HCT116 (cell line): ENCODE results near the gene NEK6. TPM values are rescaled to one million over a fixed set of nuclear protein-coding genes. Genes with fewer than 3 reads are reported as not detected.

Experiments used
- ATAC-seq: fragments of 200-7000 bp; cut with Tn5 transposase; 2 replicates; pipeline ENCODE4 v1.9.1; 2020; ENCODE audit warnings: mild to moderate bottlenecking, moderate library complexity
- BruUV-seq: library from RNA; stranded (reverse); fragments of 400-500 nt; replicated peaks from 2 replicates; lab custom pipeline; 2021; lab: Mats Ljungman, UMichigan
- CTCF ChIA-PET: fragments of 300-600 bp; sonication (Branson Sonifier 250); formaldehyde crosslinking; loops from one replicate; lab custom pipeline; 2021; ENCODE audit warnings: antibody characterized with exemption; lab: Charles Lee
- POLR2A ChIA-PET: fragments of 300-600, 350-600 bp; sonication (Branson Sonifier 250); formaldehyde crosslinking; loops from one replicate; lab custom pipeline; 2021; ENCODE audit warnings: antibody characterized with exemption; lab: Charles Lee
- RAD21 ChIA-PET, 2 experiments: fragments of 300-600 bp; sonication (Branson Sonifier 250); formaldehyde crosslinking; loops; one replicate each; lab custom pipeline; 2023; ENCODE audit warnings: low total read pairs in 2 of 2; ENCODE audit not compliant: uncharacterized antibody in 2 of 2, unreplicated experiment in 2 of 2, low non-redundant PET in 1 of 2; lab: Charles Lee
- DNase-seq: peaks from one replicate; pipeline ENCODE4 v3.0.0-alpha.2; 2010; ENCODE audit warnings: low read depth, low spot score
- H2AFZ ChIP-seq: fragments of 200-600 bp; shearing (Covaris generic), sonication (generic); 2 replicates; pipeline ENCODE4 v1.6.1; 2017; ENCODE audit warnings: low read depth, mixed run types, mixed read lengths, antibody characterized with exemption, low read length; ENCODE audit not compliant: poor library complexity, severe bottlenecking
- H3K27ac ChIP-seq: 2 replicates; pipeline ENCODE4 v1.5.1; 2012; ENCODE audit warnings: low read depth, low read length
- H3K27me3 ChIP-seq: fragments of 200-600 bp; sonication (generic); 2 replicates; pipeline ENCODE4 v1.6.1; 2016; ENCODE audit warnings: mixed run types, low read length, mixed read lengths; ENCODE audit not compliant: insufficient read depth
- H3K36me3 ChIP-seq, 2 experiments: fragments of 200-500 bp in 1 of 2; fragments of 200-600 bp in 1 of 2; sonication (Bioruptor generic) in 1 of 2; sonication (generic) in 1 of 2; 2 replicates each; pipeline versions ENCODE4 v1.5.1 to v1.6.1; 2014 to 2016; ENCODE audit warnings: low read length in 2 of 2, inconsistent platforms in 1 of 2, mixed read lengths in 1 of 2, mixed run types in 1 of 2; ENCODE audit not compliant: insufficient read depth in 2 of 2, control insufficient read depth in 1 of 2
- H3K4me1 ChIP-seq, 2 experiments: fragments of 200-600 bp in 1 of 2; sonication (generic) in 1 of 2; 2 replicates each; pipeline versions ENCODE4 v1.5.1 to v1.6.1; 2012 to 2017; ENCODE audit warnings: low read length in 2 of 2, inconsistent platforms in 1 of 2, mild to moderate bottlenecking in 1 of 2, mixed read lengths in 1 of 2, mixed run types in 1 of 2, moderate library complexity in 1 of 2; ENCODE audit not compliant: insufficient read depth in 2 of 2, control insufficient read depth in 1 of 2
- H3K4me2 ChIP-seq: fragments of 200-600 bp; sonication (generic); 2 replicates; pipeline ENCODE4 v1.6.1; 2017; ENCODE audit warnings: mixed run types, low read length, mixed read lengths
- H3K4me3 ChIP-seq, 2 experiments: fragments of 200-600 bp in 1 of 2; sonication (generic) in 1 of 2; replicated peaks in 1 of 2; 2 replicates each; pipeline ENCODE4 v1.5.1; 2011 to 2016; ENCODE audit warnings: low read length in 2 of 2, control low read depth in 1 of 2, low read depth in 1 of 2, mild to moderate bottlenecking in 1 of 2, mixed read lengths in 1 of 2, mixed run types in 1 of 2
- H3K79me2 ChIP-seq: fragments of 200-600 bp; sonication (generic); 2 replicates; pipeline ENCODE4 v1.6.1; 2017; ENCODE audit warnings: mild to moderate bottlenecking, mixed run types, low read length, moderate library complexity, mixed read lengths; ENCODE audit not compliant: insufficient read depth
- H3K9ac ChIP-seq: fragments of 200-600 bp; sonication (generic); 2 replicates; pipeline ENCODE4 v1.6.1; 2016; ENCODE audit warnings: low read length, mixed read lengths
- H3K9me2 ChIP-seq: fragments of 200-600 bp; sonication (generic), shearing (Covaris generic); 2 replicates; pipeline ENCODE4 v1.6.1; 2017; ENCODE audit warnings: mixed run types, mild to moderate bottlenecking, moderate library complexity; ENCODE audit not compliant: insufficient read depth
- H3K9me3 ChIP-seq, 2 experiments: fragments of 200-500 bp in 1 of 2; fragments of 200-600 bp in 1 of 2; sonication (Bioruptor generic) in 1 of 2; sonication (generic) in 1 of 2; 2 replicates each; pipeline ENCODE4 v1.6.1; 2014 to 2017; ENCODE audit warnings: low read length in 2 of 2, mixed read lengths in 2 of 2, inconsistent platforms in 1 of 2, low read depth in 1 of 2, mild to moderate bottlenecking in 1 of 2, mixed run types in 1 of 2, moderate library complexity in 1 of 2; ENCODE audit not compliant: control insufficient read depth in 1 of 2, insufficient read depth in 1 of 2
- H4K20me1 ChIP-seq: fragments of 200-600 bp; sonication (generic), shearing (Covaris generic); 2 replicates; pipeline ENCODE4 v1.6.1; 2017; ENCODE audit warnings: mixed run types, mild to moderate bottlenecking, moderate library complexity; ENCODE audit not compliant: insufficient read depth
- CBX3 ChIP-seq: IDR thresholded peaks from 2 replicates; pipeline ENCODE4 v1.6.1; 2012; ENCODE audit warnings: low read depth
- CTCF ChIP-seq, 3 experiments: fragments of 200-600 bp in 1 of 3; sonication (generic) in 1 of 3; IDR thresholded peaks in 2 of 3; conservative IDR thresholded peaks in 1 of 3; 2 replicates each; pipeline ENCODE4 v1.5.1; 2012 to 2017; ENCODE audit warnings: low read depth in 2 of 3, low read length in 2 of 3, antibody characterized with exemption in 1 of 3, borderline replicate concordance in 1 of 3, control low read depth in 1 of 3, mild to moderate bottlenecking in 1 of 3, mixed read lengths in 1 of 3, mixed run types in 1 of 3, moderate library complexity in 1 of 3; ENCODE audit not compliant: insufficient read depth in 1 of 3
- EGR1 ChIP-seq: IDR thresholded peaks from 2 replicates; pipeline ENCODE4 v1.6.1; 2012; ENCODE audit warnings: low read depth
- FOSL1 ChIP-seq: IDR thresholded peaks from 2 replicates; pipeline ENCODE4 v1.6.1; 2012; ENCODE audit warnings: low read depth
- MAX ChIP-seq: IDR thresholded peaks from 2 replicates; pipeline ENCODE4 v1.6.1; 2012
- SIN3A ChIP-seq: IDR thresholded peaks from 2 replicates; pipeline ENCODE4 v1.6.1; 2012; ENCODE audit warnings: low read depth
- YY1 ChIP-seq: IDR thresholded peaks from 2 replicates; pipeline ENCODE4 v1.6.1; 2011; ENCODE audit warnings: low read length, low read depth, moderate library complexity, mild to moderate bottlenecking; ENCODE audit not compliant: insufficient replicate concordance; ENCODE audit errors: extremely low read depth
- intact Hi-C: fragments of 100-400 bp; cut with micrococcal nuclease; formaldehyde crosslinking; loops from 2 replicates; pipeline ENCODE4 v1.10.0; 2022
- total RNA-seq: library from RNA; stranded (reverse); gene quantifications from one replicate; pipeline ENCODE4 v1.2.1, GENCODE V29; 2021; ENCODE audit not compliant: unreplicated experiment

Gene NEK6
- total RNA-seq, 1 experiment from 2014 or later = 40.8 TPM

GRCh38 chr9:124277420-124277819, 19.7 kb downstream of the NEK6 start (continued):
- TF ChIP-seq CTCF (IDR thresholded peaks at IDR 0.05 in 2 of 3, conservative IDR thresholded peaks at IDR 0.05 in 1 of 3; ENCODE audit: borderline replicate concordance in 1 of 3, insufficient read depth in 1 of 3, low read depth in 2 of 3, low read length in 2 of 3) = no peak
- TF ChIP-seq FOSL1 = no peak
- TF ChIP-seq CBX3 = no peak
- TF ChIP-seq, all 23 proteins: peak for 0

- ATAC-seq = no peak
Measured at GRCh38 chr9:124278054-124278540, 20.3 kb downstream of the NEK6 start.

GRCh38 chr9:124279531-124280175, 21.9 kb downstream of the NEK6 start:
- ChIA-PET RAD21 (no interaction called here), POLR2A (no interaction called here), CTCF (no interaction called here)
- TF ChIP-seq CBX3 = peak; percentile 26; the same call in 1 of the 2 replicates
- no peak for TF ChIP-seq YY1
- TF ChIP-seq MAX = 0 out of 2 replicates have a peak, but pooled peaks have one; percentile 11
- Histone ChIP-seq H3K27me3 (no peaks in the 10 kb centered on the region), H3K4me1 (peaks cover 15 to 39% of the 10 kb centered on the region in 2 experiments; a peak in 3 of 4 replicates), H3K9me2 (no peaks in the 10 kb centered on the region), H2AFZ (no peak overlapping the region), H3K36me3 (no peaks in the 10 kb centered on the region), H3K9ac (no peak overlapping the region), H3K4me3 (no peak overlapping the region), H3K79me2 (peaks cover 81% of the 10 kb centered on the region), H3K9me3 (no peaks in the 10 kb centered on the region), H4K20me1 (no peaks in the 10 kb centered on the region), H3K27ac (no peak overlapping the region; the same call in 1 of the 2 replicates), H3K4me2 (peak overlapping the region; percentile 39)
- intact Hi-C loops = no loop called here
- DNase-seq (no peak), ATAC-seq (peak; percentile 56; the same call in 1 of the 2 replicates)
- BruUV-seq = no TSS peak

More at GRCh38 chr9:124278054-124278540, 20.3 kb downstream of the NEK6 start:
- RAD21 ChIA-PET = no interaction called here
- Histone ChIP-seq H2AFZ (no peak overlapping the region), H3K4me1 (peaks cover 15 to 38% of the 10 kb centered on the region in 2 experiments; a peak in 3 of 4 replicates), H3K4me2 (no peak overlapping the region), H3K9ac (no peak overlapping the region), H4K20me1 (no peaks in the 10 kb centered on the region), H3K9me2 (no peaks in the 10 kb centered on the region), H3K9me3 (no peaks in the 10 kb centered on the region), H3K4me3 (no peak overlapping the region), H3K36me3 (no peaks in the 10 kb centered on the region), H3K27ac (no peak overlapping the region), H3K79me2 (peaks cover 87% of the 10 kb centered on the region), H3K27me3 (no peaks in the 10 kb centered on the region)
- intact Hi-C loops = no loop called here
- POLR2A ChIA-PET = no interaction called here
- no TSS peak for BruUV-seq
- TF ChIP-seq EGR1 (no peak), SIN3A (no peak)
- DNase-seq = no peak
- CTCF ChIA-PET = no interaction called here
